HepG2 (cell line): ENCODE measurements around the gene CNNM2. TPM values are rescaled to one million over a fixed set of nuclear protein-coding genes. Genes with fewer than 3 reads are reported as not detected.

ENCODE experiments used
- ASH2L ChIP-seq: fragments of 300-600, 200-600 bp; sonication (generic); IDR thresholded peaks from 2 replicates; pipeline ENCODE4 v1.7.0; 2017; ENCODE audit warnings: low read depth, mild to moderate bottlenecking, moderate library complexity, mixed read lengths, low read length; ENCODE audit not compliant: insufficient read length
- ETS1 ChIP-seq: sonication (generic); formaldehyde crosslinking; IDR thresholded peaks from 2 replicates; pipeline ENCODE4 v1.4.0; 2020; ENCODE audit warnings: missing genetic modification reagents
- FIP1L1 ChIP-seq: fragments of 200-400 bp; formaldehyde crosslinking; IDR thresholded peaks from 2 replicates; pipeline ENCODE4 v1.6.1; 2018; ENCODE audit warnings: low read depth, mild to moderate bottlenecking, low read length, moderate library complexity, borderline replicate concordance; ENCODE audit not compliant: insufficient read depth
- FOXO1 ChIP-seq: sonication (generic); formaldehyde crosslinking; IDR thresholded peaks from 2 replicates; pipeline ENCODE4 v1.4.0; 2020; ENCODE audit warnings: missing genetic modification reagents
- FUBP1 ChIP-seq: sonication (generic); formaldehyde crosslinking; IDR thresholded peaks from 2 replicates; pipeline ENCODE4 v1.5.1; 2020; ENCODE audit warnings: missing genetic modification reagents, mild to moderate bottlenecking, borderline replicate concordance
- GATAD2A ChIP-seq: IDR thresholded peaks from 2 replicates; pipeline ENCODE4 v1.6.1; 2016
- KDM5A ChIP-seq: fragments of 200-600 bp; sonication (generic); IDR thresholded peaks from 2 replicates; pipeline ENCODE4 v1.7.0; 2018; ENCODE audit warnings: antibody characterized with exemption, mild to moderate bottlenecking, low read length, borderline replicate concordance
- MTA3 ChIP-seq: sonication (generic); formaldehyde crosslinking; IDR thresholded peaks from 2 replicates; pipeline ENCODE4 v1.4.0; 2020; ENCODE audit warnings: missing genetic modification reagents
- SOX13 ChIP-seq, 3 experiments: fragments of 450-650 bp in 1 of 3; sonication (generic) in 1 of 3; formaldehyde crosslinking in 1 of 3; IDR thresholded peaks in 2 of 3; conservative IDR thresholded peaks in 1 of 3; 2 replicates each; pipeline versions ENCODE4 v1.5.0 to v1.6.1; 2016 to 2020; ENCODE audit warnings: antibody characterized with exemption in 1 of 3, mild to moderate bottlenecking in 1 of 3, missing compliant biosample characterization in 1 of 3, missing genetic modification reagents in 1 of 3, moderate library complexity in 1 of 3
- SOX5 ChIP-seq: IDR thresholded peaks from 2 replicates; pipeline ENCODE4 v1.6.1; 2016; ENCODE audit warnings: borderline replicate concordance
- TAF15 ChIP-seq: fragments of 200-400 bp; formaldehyde crosslinking; IDR thresholded peaks from one replicate; pipeline ENCODE4 v1.6.1; 2018; ENCODE audit warnings: mild to moderate bottlenecking, low read depth, low read length; ENCODE audit not compliant: poor library complexity, severe bottlenecking
- YEATS2 ChIP-seq: sonication (generic); formaldehyde crosslinking; IDR thresholded peaks from 2 replicates; pipeline ENCODE4 v1.4.0; 2020; ENCODE audit warnings: missing genetic modification reagents, borderline replicate concordance
- ZBTB37 ChIP-seq: sonication (generic); formaldehyde crosslinking; IDR thresholded peaks from 2 replicates; pipeline ENCODE4 v1.4.0; 2020; ENCODE audit warnings: mild to moderate bottlenecking, missing genetic modification reagents
- ZNF12 ChIP-seq: sonication (generic); formaldehyde crosslinking; IDR thresholded peaks from 2 replicates; pipeline ENCODE4 v1.5.0; 2020; ENCODE audit warnings: missing genetic modification reagents
- ZNF234 ChIP-seq: sonication (generic); formaldehyde crosslinking; conservative IDR thresholded peaks from 2 replicates; pipeline ENCODE4 v1.5.1; 2020; ENCODE audit warnings: mild to moderate bottlenecking, missing genetic modification reagents
- ZNF574 ChIP-seq: sonication (generic); formaldehyde crosslinking; IDR thresholded peaks from 2 replicates; pipeline ENCODE4 v1.4.0; 2020; ENCODE audit warnings: missing genetic modification reagents
- ZNF614 ChIP-seq: IDR thresholded peaks from 2 replicates; pipeline ENCODE4 v1.6.1; 2018; ENCODE audit warnings: missing biosample characterization, missing genetic modification reagents, inconsistent platforms, borderline replicate concordance
- ZNF75D ChIP-seq: sonication (generic); formaldehyde crosslinking; IDR thresholded peaks from 2 replicates; pipeline ENCODE4 v1.8.1; 2023; ENCODE audit warnings: missing genetic modification reagents, mild to moderate bottlenecking, borderline replicate concordance
- ZNF816 ChIP-seq: sonication (generic); formaldehyde crosslinking; IDR thresholded peaks from 2 replicates; pipeline ENCODE4 v1.8.0; 2022; ENCODE audit warnings: missing genetic modification reagents, mild to moderate bottlenecking, borderline replicate concordance
- ZNF839 ChIP-seq: sonication (generic); formaldehyde crosslinking; IDR thresholded peaks from 2 replicates; pipeline ENCODE4 v1.4.0; 2020; ENCODE audit warnings: missing genetic modification reagents, mild to moderate bottlenecking, borderline replicate concordance
- polyA plus RNA-seq, 8 experiments: library from polyadenylated mRNA; depleted of rRNA in 3 of 8; stranded (reverse) in 7 of 8; unstranded in 1 of 8; fragments of >200 nt; fragmentation: Illumina TruSeq in 4 of 8; extraction: Trizol in 4 of 8; gene quantifications; 2 replicates each; pipeline versions ENCODE4 v1.2.1 to v1.2.3, GENCODE V29; 2011 to 2016; ENCODE audit warnings: low read depth in 4 of 8, missing spikeins in 1 of 8, mixed read lengths in 1 of 8; ENCODE audit not compliant: insufficient read depth in 1 of 8
- total RNA-seq, 5 experiments: library from RNA; depleted of rRNA; stranded (reverse); fragments of >200 nt; fragmentation: Illumina TruSeq; extraction: Trizol; gene quantifications; 2 replicates each; pipeline ENCODE4 v1.2.3, GENCODE V29; 2016; ENCODE audit warnings: low read depth in 1 of 5

Gene CNNM2
- total and polyA plus RNA-seq, 2 of the 13 experiments (the other 11 are each of a cell fraction or from before 2014, with no cell fraction given), result 7.1 to 9.0 TPM

- TF ChIP-seq TAF15 (no peak), SOX5 (peak; percentile 82), ZNF614 (CRISPR knock-in tag) (peak; percentile 76; the same call in 1 of the 2 replicates), ZNF816 (peak; percentile 51; the same call in 1 of the 2 replicates), ZNF839 (no peak), FIP1L1 (no peak), ZNF75D (CRISPR knock-in tag) (no peak), ZNF234 (CRISPR knock-in tag) (no peak), ZBTB37 (CRISPR knock-in tag) (no peak), FOXO1 (peak; percentile 76; the same call in 1 of the 2 replicates), MTA3 (CRISPR knock-in tag) (no peak), SOX13 (IDR thresholded peaks at IDR 0.05) (peak; percentile 17; the same call in 1 of the 2 replicates), SOX13 (CRISPR knock-in tag; conservative IDR thresholded peaks at IDR 0.05 in 1 of 2, IDR thresholded peaks at IDR 0.05 in 1 of 2) (peak in 1 of 2 experiments; percentile 85; a peak in 2 of 4 replicates), ZNF574 (0 out of 2 replicates have a peak, but pooled peaks have one; percentile 17), KDM5A (0 out of 2 replicates have a peak, but pooled peaks have one; percentile 25), FUBP1 (CRISPR knock-in tag) (no peak), GATAD2A (peak; percentile 90), ASH2L (peak; percentile 84), YEATS2 (CRISPR knock-in tag) (0 out of 2 replicates have a peak, but pooled peaks have one; percentile 31), ETS1 (CRISPR knock-in tag) (no peak), ZNF12 (CRISPR knock-in tag) (peak; percentile 64; the same call in 1 of the 2 replicates)
Measured at GRCh38 chr10:102988404-102989314, 70.6 kb downstream of the CNNM2 start (continued).
